HL-60 (cell line): ENCODE results near the gene C9.

Experiments used
- DNase-seq, 2 experiments: peaks; one replicate each; pipeline ENCODE4 v3.0.0-alpha.2; 2010 to 2020; ENCODE audit warnings: low read depth in 1 of 2, low spot score in 1 of 2
- H3K27ac ChIP-seq: fragments of 250-450 bp; sonication (Bioruptor Pico); replicated peaks from 2 replicates; pipeline ENCODE4 v1.5.1; 2020; ENCODE audit warnings: mild to moderate bottlenecking, moderate library complexity
- H3K27me3 ChIP-seq: fragments of 250-450 bp; sonication (Bioruptor Pico); 2 replicates; pipeline ENCODE4 v1.5.1; 2021; ENCODE audit warnings: mild to moderate bottlenecking, moderate library complexity; ENCODE audit not compliant: insufficient read depth, poor library complexity, severe bottlenecking
- H3K4me3 ChIP-seq: replicated peaks from 2 replicates; pipeline ENCODE4 v1.5.1; 2011; ENCODE audit warnings: mild to moderate bottlenecking, control low read depth, low read length; ENCODE audit not compliant: insufficient read depth
- GABPA ChIP-seq: IDR thresholded peaks from 2 replicates; pipeline ENCODE4 v1.6.1; 2012; ENCODE audit warnings: low read depth
- POLR2AphosphoS5 ChIP-seq: IDR thresholded peaks from 2 replicates; pipeline ENCODE4 v1.6.1; 2012; ENCODE audit warnings: low read depth
- SPI1 ChIP-seq: IDR thresholded peaks from 2 replicates; pipeline ENCODE4 v1.6.1; 2012; ENCODE audit warnings: low read depth, mild to moderate bottlenecking, borderline replicate concordance
- long read RNA-seq: library from polyadenylated mRNA; unstranded; transcript quantifications from one replicate; pipeline ENCODE4 v2.0.0, GENCODE V29; 2020
- TF ChIP-seq, protein P1 (sequence below): IDR thresholded peaks from 2 replicates; pipeline ENCODE4 v1.6.1; 2012; ENCODE audit warnings: low read depth; ENCODE audit not compliant: insufficient replicate concordance
- TF ChIP-seq, protein P2 (sequence below): IDR thresholded peaks from one replicate; pipeline ENCODE4 v1.5.1; 2011; ENCODE audit warnings: low read length, control low read depth, inconsistent platforms; ENCODE audit not compliant: insufficient read depth

C9 gene
- long read RNA-seq = 0 reads

DNA sequence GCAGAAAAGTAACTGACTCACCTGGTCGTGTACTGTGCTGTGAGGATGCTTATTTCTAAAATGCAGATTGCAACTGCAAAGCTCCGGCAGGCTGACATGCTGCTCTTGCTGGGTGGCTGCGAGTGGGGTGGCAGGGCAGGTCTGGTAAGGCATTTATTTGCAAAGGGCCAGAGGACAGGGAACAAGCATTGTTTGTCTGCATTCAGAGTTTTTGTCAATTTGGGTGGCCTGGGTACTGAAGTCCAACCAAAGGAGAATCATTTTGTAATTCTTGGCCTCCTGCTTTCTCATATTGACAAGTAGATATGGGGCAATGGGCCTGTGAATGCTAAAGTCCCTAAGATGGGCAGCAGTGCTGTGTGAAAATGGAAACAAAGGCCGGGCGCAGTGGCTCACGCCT, at the start of gene C9:
Gene C9, minus strand, starts transcription at position 129 of the 400 bp plus-strand sequence. Its CDS starts 31 bp downstream, at position 98.
- TF ChIP-seq POLR2AphosphoS5 = no peak
- no peak for TF ChIP-seq SPI1
- TF ChIP-seq, protein P1, sequence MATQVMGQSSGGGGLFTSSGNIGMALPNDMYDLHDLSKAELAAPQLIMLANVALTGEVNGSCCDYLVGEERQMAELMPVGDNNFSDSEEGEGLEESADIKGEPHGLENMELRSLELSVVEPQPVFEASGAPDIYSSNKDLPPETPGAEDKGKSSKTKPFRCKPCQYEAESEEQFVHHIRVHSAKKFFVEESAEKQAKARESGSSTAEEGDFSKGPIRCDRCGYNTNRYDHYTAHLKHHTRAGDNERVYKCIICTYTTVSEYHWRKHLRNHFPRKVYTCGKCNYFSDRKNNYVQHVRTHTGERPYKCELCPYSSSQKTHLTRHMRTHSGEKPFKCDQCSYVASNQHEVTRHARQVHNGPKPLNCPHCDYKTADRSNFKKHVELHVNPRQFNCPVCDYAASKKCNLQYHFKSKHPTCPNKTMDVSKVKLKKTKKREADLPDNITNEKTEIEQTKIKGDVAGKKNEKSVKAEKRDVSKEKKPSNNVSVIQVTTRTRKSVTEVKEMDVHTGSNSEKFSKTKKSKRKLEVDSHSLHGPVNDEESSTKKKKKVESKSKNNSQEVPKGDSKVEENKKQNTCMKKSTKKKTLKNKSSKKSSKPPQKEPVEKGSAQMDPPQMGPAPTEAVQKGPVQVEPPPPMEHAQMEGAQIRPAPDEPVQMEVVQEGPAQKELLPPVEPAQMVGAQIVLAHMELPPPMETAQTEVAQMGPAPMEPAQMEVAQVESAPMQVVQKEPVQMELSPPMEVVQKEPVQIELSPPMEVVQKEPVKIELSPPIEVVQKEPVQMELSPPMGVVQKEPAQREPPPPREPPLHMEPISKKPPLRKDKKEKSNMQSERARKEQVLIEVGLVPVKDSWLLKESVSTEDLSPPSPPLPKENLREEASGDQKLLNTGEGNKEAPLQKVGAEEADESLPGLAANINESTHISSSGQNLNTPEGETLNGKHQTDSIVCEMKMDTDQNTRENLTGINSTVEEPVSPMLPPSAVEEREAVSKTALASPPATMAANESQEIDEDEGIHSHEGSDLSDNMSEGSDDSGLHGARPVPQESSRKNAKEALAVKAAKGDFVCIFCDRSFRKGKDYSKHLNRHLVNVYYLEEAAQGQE = no peak
- TF ChIP-seq, protein P2, sequence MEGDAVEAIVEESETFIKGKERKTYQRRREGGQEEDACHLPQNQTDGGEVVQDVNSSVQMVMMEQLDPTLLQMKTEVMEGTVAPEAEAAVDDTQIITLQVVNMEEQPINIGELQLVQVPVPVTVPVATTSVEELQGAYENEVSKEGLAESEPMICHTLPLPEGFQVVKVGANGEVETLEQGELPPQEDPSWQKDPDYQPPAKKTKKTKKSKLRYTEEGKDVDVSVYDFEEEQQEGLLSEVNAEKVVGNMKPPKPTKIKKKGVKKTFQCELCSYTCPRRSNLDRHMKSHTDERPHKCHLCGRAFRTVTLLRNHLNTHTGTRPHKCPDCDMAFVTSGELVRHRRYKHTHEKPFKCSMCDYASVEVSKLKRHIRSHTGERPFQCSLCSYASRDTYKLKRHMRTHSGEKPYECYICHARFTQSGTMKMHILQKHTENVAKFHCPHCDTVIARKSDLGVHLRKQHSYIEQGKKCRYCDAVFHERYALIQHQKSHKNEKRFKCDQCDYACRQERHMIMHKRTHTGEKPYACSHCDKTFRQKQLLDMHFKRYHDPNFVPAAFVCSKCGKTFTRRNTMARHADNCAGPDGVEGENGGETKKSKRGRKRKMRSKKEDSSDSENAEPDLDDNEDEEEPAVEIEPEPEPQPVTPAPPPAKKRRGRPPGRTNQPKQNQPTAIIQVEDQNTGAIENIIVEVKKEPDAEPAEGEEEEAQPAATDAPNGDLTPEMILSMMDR = no peak
- TF ChIP-seq GABPA = no peak
- no peak within 1 kb of the TSS for H3K4me3 ChIP-seq
- DNase-seq = no peak
- no peaks in the 10 kb centered on the region for H3K27me3 ChIP-seq
- H3K27ac ChIP-seq = no peak within 1 kb of the TSS

DNA sequence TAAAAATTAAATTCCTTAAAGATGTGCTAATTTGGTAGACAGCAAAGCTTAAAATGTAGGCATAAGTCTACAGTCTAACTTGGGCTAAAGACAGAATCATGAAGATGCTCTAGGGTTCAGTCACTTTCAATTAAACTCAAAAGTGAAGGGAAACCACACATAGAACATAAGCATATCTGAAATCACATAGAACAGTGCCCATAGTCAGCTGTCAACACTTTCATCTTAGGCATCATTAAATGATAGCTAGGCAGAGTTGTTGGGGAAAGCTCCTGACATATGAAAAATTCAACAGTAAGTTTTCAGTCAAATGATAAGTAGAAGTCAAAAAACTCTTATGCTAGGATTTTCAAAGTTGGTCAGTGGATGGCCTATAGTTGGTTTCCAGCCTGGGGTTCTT, 49.5 kb upstream of the C9 start:
- no peak overlapping the region for H3K4me3 ChIP-seq

DNA sequence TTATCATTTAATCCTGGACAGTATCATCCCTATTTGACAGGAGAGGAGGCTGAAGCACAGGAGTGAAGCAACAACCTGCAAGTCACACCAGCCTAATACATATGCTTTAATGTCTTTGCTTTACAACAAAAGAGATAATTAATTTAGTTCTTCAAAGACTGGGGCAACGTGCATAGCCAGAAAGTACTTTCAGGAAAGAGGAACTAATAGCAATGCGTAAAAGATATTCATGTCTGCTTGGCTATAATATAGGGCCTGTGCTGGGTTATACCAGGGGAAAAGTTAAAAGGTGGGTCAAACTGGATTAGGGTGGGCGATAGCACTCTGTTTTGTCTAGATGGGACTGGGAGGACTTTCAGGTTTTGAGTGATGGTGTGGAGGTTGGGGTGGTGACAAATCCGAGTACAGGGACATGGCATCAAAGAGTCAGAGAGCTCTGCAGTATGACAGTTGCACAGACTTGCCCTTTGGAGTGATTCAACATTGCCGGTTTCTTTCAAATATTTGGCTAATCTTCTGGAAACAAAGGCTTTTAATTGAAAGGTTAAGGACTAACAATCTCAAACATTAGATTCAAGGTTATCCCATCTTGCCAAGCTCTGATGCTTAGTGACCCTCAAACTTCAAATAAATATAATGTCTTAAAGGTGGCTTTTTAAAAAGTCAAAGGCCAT, 48.6 kb upstream of the C9 start:
- no peak overlapping the region for H3K27ac ChIP-seq
- no peak for DNase-seq
- H3K27me3 ChIP-seq = peaks cover 6% of the 10 kb centered on the region
- no peak overlapping the region for H3K4me3 ChIP-seq
- TF ChIP-seq POLR2AphosphoS5 = no peak
- TF ChIP-seq, protein P2 = no peak
- TF ChIP-seq, protein P1 = no peak
- TF ChIP-seq GABPA = no peak
- no peak for TF ChIP-seq SPI1

More for the DNA sequence above, 49.5 kb upstream of the C9 start:
- no peak overlapping the region for H3K27ac ChIP-seq
- no peak for DNase-seq
- TF ChIP-seq POLR2AphosphoS5 (no peak), SPI1 (no peak), GABPA (no peak)
- TF ChIP-seq, protein P1 = no peak
- TF ChIP-seq, protein P2 = no peak
- peaks cover 6% of the 10 kb centered on the region for H3K27me3 ChIP-seq
